Keratinocyte (primary cell): ENCODE results near the gene CMIP.

ENCODE experiments used
- EZH2 ChIP-seq: IDR thresholded peaks from one replicate; pipeline ENCODE4 v1.6.1; 2012; ENCODE audit warnings: inconsistent platforms, mild to moderate bottlenecking, low read length, moderate library complexity
- TF ChIP-seq, protein P1 (sequence below), 3 experiments: IDR thresholded peaks in 1 of 3; conservative IDR thresholded peaks in 1 of 3; optimal IDR thresholded peaks in 1 of 3; 2 replicates in 2 of 3; 3 replicates in 1 of 3; pipeline versions ENCODE3 to v1.5.1; 2011; ENCODE audit warnings: low read length in 3 of 3, mild to moderate bottlenecking in 3 of 3, moderate library complexity in 2 of 3, control low read depth in 1 of 3, inconsistent platforms in 1 of 3; ENCODE audit not compliant: insufficient read depth in 2 of 3; ENCODE audit errors: extremely low read depth in 1 of 3

DNA sequence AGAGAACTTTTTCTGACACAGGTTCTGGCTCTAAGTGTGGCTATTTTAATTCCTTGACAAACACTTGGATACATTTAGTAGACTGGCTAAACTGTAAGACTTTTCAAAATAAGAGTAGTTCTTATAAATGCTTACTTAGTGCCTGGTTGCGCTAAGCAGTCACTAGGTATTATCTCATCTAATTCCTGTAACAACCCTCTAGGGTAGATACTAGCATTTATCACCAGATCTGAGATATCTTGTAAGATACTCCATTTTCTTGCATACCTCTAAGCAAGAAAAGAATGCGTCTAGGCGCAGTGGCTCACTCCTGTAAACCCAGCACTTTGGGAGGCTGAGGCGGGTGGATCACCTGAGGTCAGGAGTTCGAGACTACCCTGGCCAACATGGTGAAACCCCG lies 131.2 kb downstream of the CMIP start:
- TF ChIP-seq, protein P1, sequence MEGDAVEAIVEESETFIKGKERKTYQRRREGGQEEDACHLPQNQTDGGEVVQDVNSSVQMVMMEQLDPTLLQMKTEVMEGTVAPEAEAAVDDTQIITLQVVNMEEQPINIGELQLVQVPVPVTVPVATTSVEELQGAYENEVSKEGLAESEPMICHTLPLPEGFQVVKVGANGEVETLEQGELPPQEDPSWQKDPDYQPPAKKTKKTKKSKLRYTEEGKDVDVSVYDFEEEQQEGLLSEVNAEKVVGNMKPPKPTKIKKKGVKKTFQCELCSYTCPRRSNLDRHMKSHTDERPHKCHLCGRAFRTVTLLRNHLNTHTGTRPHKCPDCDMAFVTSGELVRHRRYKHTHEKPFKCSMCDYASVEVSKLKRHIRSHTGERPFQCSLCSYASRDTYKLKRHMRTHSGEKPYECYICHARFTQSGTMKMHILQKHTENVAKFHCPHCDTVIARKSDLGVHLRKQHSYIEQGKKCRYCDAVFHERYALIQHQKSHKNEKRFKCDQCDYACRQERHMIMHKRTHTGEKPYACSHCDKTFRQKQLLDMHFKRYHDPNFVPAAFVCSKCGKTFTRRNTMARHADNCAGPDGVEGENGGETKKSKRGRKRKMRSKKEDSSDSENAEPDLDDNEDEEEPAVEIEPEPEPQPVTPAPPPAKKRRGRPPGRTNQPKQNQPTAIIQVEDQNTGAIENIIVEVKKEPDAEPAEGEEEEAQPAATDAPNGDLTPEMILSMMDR (optimal IDR thresholded peaks at IDR 0.05 in 1 of 3, IDR thresholded peaks at IDR 0.05 in 1 of 3, conservative IDR thresholded peaks at IDR 0.05 in 1 of 3; ENCODE audit: extremely low read depth in 1 of 3, insufficient read depth in 2 of 3, low read length in 3 of 3), result no peak
- no peak for TF ChIP-seq EZH2
